Measurements from ENCODE around the gene LMTK3. TPM values are rescaled to one million over a fixed set of nuclear protein-coding genes. Genes with fewer than 3 reads are reported as not detected.

The LMTK3 gene
- total RNA-seq, 1 donor from 2014 or later = 0.02 TPM

- Histone ChIP-seq H3K27me3 (no peaks in the 10 kb centered on the region), H3K27ac (no peak overlapping the region), H3K9ac (no peak overlapping the region), H3F3A (ENCODE audit: low read depth) (peaks cover 7% of the 10 kb centered on the region), H3K9me3 (ENCODE audit: low read depth) (no peaks in the 10 kb centered on the region), H3K4me2 (no peak overlapping the region), H3K4me3 (no peak overlapping the region), H3K4me1 (no peaks in the 10 kb centered on the region), H3K79me2 (ENCODE audit: low read depth) (peaks cover 18% of the 10 kb centered on the region), H4K20me1 (ENCODE audit: low read depth) (no peaks in the 10 kb centered on the region), H2AFZ (replicated peaks) (no peak overlapping the region), H3K36me3 (peaks cover 5% of the 10 kb centered on the region)
- H3K9me3 Mint-ChIP-seq = no peaks in the 10 kb centered on the region
- no peak for DNase-seq (ENCODE audit: low spot score)
- H3K4me3 Mint-ChIP-seq = no peak overlapping the region
- no peak overlapping the region for H3K27ac Mint-ChIP-seq
- TF ChIP-seq EZH2phosphoT487 (IDR thresholded peaks at IDR 0.05) (no peak), EZH2 (IDR thresholded peaks at IDR 0.05) (no peak), CTCF (IDR thresholded peaks at IDR 0.05) (no peak)
- peaks cover 2% of the 10 kb centered on the region for H3K4me1 Mint-ChIP-seq
- peaks cover 18% of the 10 kb centered on the region for H3K36me3 Mint-ChIP-seq
- H3K27me3 Mint-ChIP-seq (ENCODE audit: insufficient read depth, low read depth) = peaks cover 5% of the 10 kb centered on the region
These were observed 61.2 kb downstream of the LMTK3 start for GRCh38 chr19:48450441-48450840.

DNA sequence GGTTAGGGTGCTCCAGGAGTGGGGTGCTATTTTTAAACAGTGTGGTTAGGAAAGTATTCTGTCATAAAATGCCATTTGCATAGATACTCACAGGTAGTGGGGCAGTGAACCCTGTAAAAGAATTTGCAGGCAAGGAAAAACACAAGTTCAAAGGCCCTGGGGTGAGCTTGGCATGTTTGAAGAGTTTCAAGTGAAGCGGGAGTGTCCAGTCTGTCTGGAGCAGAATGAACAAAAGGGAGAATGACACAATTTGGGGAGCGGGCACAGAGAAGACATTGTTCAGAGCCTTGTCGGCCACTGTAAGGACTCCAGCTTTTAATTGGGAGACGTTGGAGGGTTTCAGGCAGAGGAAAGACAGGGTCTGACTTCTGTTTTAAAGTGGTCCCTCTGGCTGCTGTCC is 63.1 kb downstream of the LMTK3 start:
- Histone ChIP-seq H3F3A (ENCODE audit: low read depth) (peaks cover 22% of the 10 kb centered on the region), H3K9me3 (ENCODE audit: low read depth) (no peaks in the 10 kb centered on the region), H2AFZ (replicated peaks) (no peak overlapping the region), H3K4me1 (peaks cover 11% of the 10 kb centered on the region), H3K27ac (no peak overlapping the region), H3K9ac (no peak overlapping the region), H3K27me3 (peaks cover 18% of the 10 kb centered on the region), H3K4me2 (no peak overlapping the region), H4K20me1 (ENCODE audit: low read depth) (no peaks in the 10 kb centered on the region), H3K4me3 (no peak overlapping the region), H3K79me2 (ENCODE audit: low read depth) (peaks cover 18% of the 10 kb centered on the region), H3K36me3 (peaks cover 5% of the 10 kb centered on the region)
- Mint-ChIP-seq H3K4me1 (peaks cover 15% of the 10 kb centered on the region), H3K27ac (no peak overlapping the region), H3K9me3 (peaks cover 2% of the 10 kb centered on the region), H3K27me3 (ENCODE audit: insufficient read depth, low read depth) (peaks cover 2% of the 10 kb centered on the region), H3K36me3 (peaks cover 22% of the 10 kb centered on the region), H3K4me3 (peak overlapping the region; percentile 46)
- no peak for DNase-seq (ENCODE audit: low spot score)
- TF ChIP-seq EZH2phosphoT487 (IDR thresholded peaks at IDR 0.05) (no peak), EZH2 (IDR thresholded peaks at IDR 0.05) (no peak), CTCF (IDR thresholded peaks at IDR 0.05) (no peak)

- Histone ChIP-seq H3K4me3 (peak overlapping the region; percentile 89), H3K9me3 (ENCODE audit: low read depth) (no peaks in the 10 kb centered on the region), H3K36me3 (peaks cover 5% of the 10 kb centered on the region), H4K20me1 (ENCODE audit: low read depth) (no peaks in the 10 kb centered on the region), H3K27me3 (peaks cover 33% of the 10 kb centered on the region), H3F3A (ENCODE audit: low read depth) (peaks cover 22% of the 10 kb centered on the region), H3K4me2 (peak overlapping the region; percentile 98), H3K9ac (peak overlapping the region; percentile 77), H3K4me1 (peaks cover 11% of the 10 kb centered on the region), H2AFZ (replicated peaks) (no peak overlapping the region), H3K27ac (no peak overlapping the region), H3K79me2 (ENCODE audit: low read depth) (peaks cover 18% of the 10 kb centered on the region)
- DNase-seq (ENCODE audit: low spot score) = no peak
- Mint-ChIP-seq H3K27me3 (ENCODE audit: insufficient read depth, low read depth) (peaks cover 2% of the 10 kb centered on the region), H3K4me1 (peaks cover 15% of the 10 kb centered on the region), H3K36me3 (peaks cover 18% of the 10 kb centered on the region), H3K9me3 (peaks cover 6% of the 10 kb centered on the region), H3K4me3 (peak overlapping the region; percentile 90), H3K27ac (no peak overlapping the region)
- TF ChIP-seq EZH2phosphoT487 (IDR thresholded peaks at IDR 0.05) (no peak), CTCF (IDR thresholded peaks at IDR 0.05) (no peak), EZH2 (IDR thresholded peaks at IDR 0.05) (no peak)
These were observed 65.1 kb downstream of the LMTK3 start for GRCh38 chr19:48446579-48446978.

Measured in neural progenitor cell (in vitro differentiated cells).